Heart left ventricle (tissue), 16 donors: ENCODE measurements around the gene NFATC1. TPM values are rescaled to one million over a fixed set of nuclear protein-coding genes. Genes with fewer than 3 reads are reported as not detected.

Experiments used
- ATAC-seq, 4 donors: fragments of 200-7000 bp; cut with Tn5 transposase; one replicate each; pipeline ENCODE4 v1.9.1; 2020 to 2022; ENCODE audit warnings: moderate library complexity in 4 of 4, mild to moderate bottlenecking in 3 of 4, moderate number of reproducible peaks in 1 of 4
- DNase-seq, 5 donors: peaks; one replicate each; pipeline ENCODE4 v3.0.0-alpha.2; 2020
- H3K27ac ChIP-seq, 12 donors: fragments of 200-600 bp; sonication (generic) in 4 of 12; one replicate each; pipeline versions ENCODE4 v1.5.0 to v1.8.0; 2016 to 2022; ENCODE audit warnings: mild to moderate bottlenecking in 2 of 12
- H3K27me3 ChIP-seq, 9 donors: fragments of 200-600 bp; sonication (generic) in 2 of 9; one replicate each; pipeline versions ENCODE4 v1.5.1 to v1.8.0; 2016 to 2022; ENCODE audit warnings: mild to moderate bottlenecking in 3 of 9
- H3K36me3 ChIP-seq, 9 donors: fragments of 200-600 bp; sonication (generic) in 2 of 9; one replicate each; pipeline versions ENCODE4 v1.5.0 to v1.8.0; 2018 to 2022; ENCODE audit warnings: mild to moderate bottlenecking in 2 of 9
- H3K4me1 ChIP-seq, 12 donors: fragments of 200-600 bp; sonication (generic) in 4 of 12; one replicate each; pipeline versions ENCODE4 v1.5.0 to v1.8.0; 2016 to 2022; ENCODE audit warnings: mild to moderate bottlenecking in 3 of 12
- H3K4me3 ChIP-seq, 12 donors: fragments of 200-600 bp; sonication (generic) in 4 of 12; one replicate each; pipeline versions ENCODE4 v1.5.0 to v1.8.0; 2017 to 2022; ENCODE audit warnings: mild to moderate bottlenecking in 9 of 12, moderate library complexity in 4 of 12
- H3K9me3 ChIP-seq, 12 donors: fragments of 200-600 bp; sonication (generic) in 4 of 12; one replicate each; pipeline versions ENCODE4 v1.5.0 to v1.8.0; 2016 to 2022; ENCODE audit warnings: mild to moderate bottlenecking in 1 of 12
- CTCF ChIP-seq, 12 donors: fragments of 200-600 bp; sonication (generic) in 4 of 12; IDR thresholded peaks; one replicate each; pipeline versions ENCODE4 v1.5.0 to v1.8.0; 2018 to 2022; ENCODE audit warnings: antibody characterized with exemption in 12 of 12, mild to moderate bottlenecking in 5 of 12
- POLR2A ChIP-seq, 2 donors: fragments of 450-650 bp; IDR thresholded peaks; one replicate each; pipeline ENCODE4 v1.6.1; 2017; ENCODE audit warnings: antibody characterized with exemption in 2 of 2, mild to moderate bottlenecking in 2 of 2, moderate library complexity in 2 of 2
- WGBS, 4 donors: extraction: QIAGEN DNeasy Blood & Tissue Kit in 2 of 4; methylation state at CpG; one replicate each; pipeline versions ENCODE4 v1.1.5 to v1.1.7; 2013 to 2018; 5-methylcytosine and 5-hydroxymethylcytosine counted together
- intact Hi-C, 10 donors: fragments of 100-400 bp; cut with DNase I; formaldehyde crosslinking; loops; one replicate each; pipeline versions ENCODE4 v1.11.1 to v1.14.2; 2022
- polyA plus RNA-seq, 2 donors: library from polyadenylated mRNA; stranded (reverse); fragments of 200-250 nt; gene quantifications; one replicate each; pipeline ENCODE4 v1.2.3, GENCODE V29; 2013
- total RNA-seq, 9 donors: library from RNA; depleted of rRNA in 2 of 9; stranded (reverse); fragments of >200 nt in 2 of 9; fragmentation: NEBNext Ultra II Directional in 3 of 9; extraction: Animal tissue kit (Norgen Biotek cat#: 25700) in 3 of 9; gene quantifications; one replicate each; pipeline versions ENCODE4 v1.1.0 to v1.2.4, GENCODE V29; 2016 to 2023
- donor health status: ischemic (EF 13 %, LVEDD 7.1; RV severe dilation, severe dysfunction).
- donor health status: healthy with polysubstance abuse.
- donor health status: DM: no; HTN: yes; CAD: no.
- donor health status: DM: no; HTN: no; CAD: no.
- donor health status: ischemic (EF 25% LVEDD 6.9; RV normal size, moderate dysfunction).
- donor health status: ischemic (EF 25% LVEDD 5.7; RV mildly dilated, moderate dysfunction).
- donor health status: healthy.
- donor health status: DM: yes; HTN: yes; CAD: no.
- donor health status: ischemic (EF 35%, LVEDD 5.7; RV mildly dilated, moderate dysfunction).
- donor health status: nonischemic (EF 11% LVEDD 7.7; RV severe dilation, severe dysfunction).
- donor health status: DM: yes; HTN: yes; CAD: no.
- donor health status: PGD.
- donor health status: ischemic (EF 29% LVEDD 5.4; RV normal size, mild dysfunction).
- donor health status: nonischemic (EF 23%, LVEDD 6.1; RV moderate dilation, normal function).

Gene NFATC1
- total and polyA plus RNA-seq, 11 donors = 6.5 to 26.7 (median 15.3) TPM

- Histone ChIP-seq H3K4me3 (no peak overlapping the region), H3K27ac (peak overlapping the region in 1 of 12 donors; percentile 83), H3K4me1 (peaks cover 0 to 13% (median 2%) of the 10 kb centered on the region in 12 donors), H3K27me3 (no peaks in the 10 kb centered on the region), H3K9me3 (peaks cover 0 to 32% (median 18%) of the 10 kb centered on the region in 12 donors), H3K36me3 (peaks cover 0 to 13% (median 0%) of the 10 kb centered on the region in 9 donors)
- DNase-seq (no peak), ATAC-seq (no peak)
- WGBS, 4 donors = 71 to 86% (median 80%) methylated on average over 4 of the region's 4 CpGs
- TF ChIP-seq POLR2A (IDR thresholded peaks at IDR 0.05) = no peak
- no peak for TF ChIP-seq CTCF (IDR thresholded peaks at IDR 0.05)
- intact Hi-C loops = no loop called here
Measured at GRCh38 chr18:79497638-79498081, 101.9 kb downstream of the NFATC1 start.

GRCh38 chr18:79498662-79499061, 102.9 kb downstream of the NFATC1 start:
- no peak for DNase-seq
- 97 to 99% (median 98%) methylated on average over 6 of the region's 6 CpGs for WGBS, 4 donors
- no peak overlapping the region for H3K4me3 ChIP-seq

GRCh38 chr18:79501006-79501405, 105.3 kb downstream of the NFATC1 start:
- H3K4me1 ChIP-seq = peaks cover under 1 to 16% (median 5%) of the 10 kb centered on the region in 12 donors
- H3K27ac ChIP-seq = no peak overlapping the region
- no peaks in the 10 kb centered on the region for H3K27me3 ChIP-seq
- no peak for TF ChIP-seq CTCF (IDR thresholded peaks at IDR 0.05)
- H3K9me3 ChIP-seq = peaks cover 0 to 32% (median 18%) of the 10 kb centered on the region in 12 donors
- DNase-seq = no peak
- H3K4me3 ChIP-seq = no peak overlapping the region
- ATAC-seq = no peak
- 92 to 96% (median 94%) methylated on average over 4 of the region's 4 CpGs for WGBS, 4 donors
- intact Hi-C loops = loop anchor here in 1 of 10 donors (10.0 kb wide), 1 partner anchor 46 kb away; no protein-coding TSS in a partner anchor
- H3K36me3 ChIP-seq = peaks cover 0 to 6% (median 0%) of the 10 kb centered on the region in 9 donors

More at GRCh38 chr18:79498662-79499061, 102.9 kb downstream of the NFATC1 start:
- peaks cover 0 to 13% (median 2%) of the 10 kb centered on the region in 12 donors for H3K4me1 ChIP-seq
- intact Hi-C loops = no loop called here
- H3K27ac ChIP-seq = no peak overlapping the region
- no peak for TF ChIP-seq CTCF (IDR thresholded peaks at IDR 0.05)
- no peak for TF ChIP-seq POLR2A (IDR thresholded peaks at IDR 0.05)
- no peak for ATAC-seq
- H3K36me3 ChIP-seq = peaks cover 0 to 10% (median 0%) of the 10 kb centered on the region in 9 donors
- peaks cover 0 to 32% (median 18%) of the 10 kb centered on the region in 12 donors for H3K9me3 ChIP-seq
- no peaks in the 10 kb centered on the region for H3K27me3 ChIP-seq

DNA sequence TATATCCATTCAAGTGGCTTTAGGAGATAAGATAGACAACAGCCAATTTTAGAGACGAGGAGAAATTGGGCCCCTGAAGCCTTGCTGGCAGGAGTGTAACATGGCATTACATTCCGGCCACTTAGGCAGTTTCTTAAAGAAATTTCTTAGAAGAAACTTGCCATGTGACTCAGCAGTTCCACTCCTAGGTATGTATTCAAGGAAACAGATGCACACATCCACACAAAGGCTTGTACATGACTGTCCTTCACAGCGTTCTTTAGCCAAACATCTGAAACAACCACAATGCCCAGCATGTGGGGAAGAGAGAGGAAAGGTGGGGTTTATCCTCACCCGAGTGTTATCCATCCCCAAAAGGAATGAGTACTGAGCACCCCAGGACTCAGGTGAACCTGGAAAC, 107.1 kb downstream of the NFATC1 start:
- DNase-seq (peak in 2 of 5 donors; percentile 3 to 6), ATAC-seq (no peak)
- H3K36me3 ChIP-seq = no peaks in the 10 kb centered on the region
- no peak for TF ChIP-seq CTCF (IDR thresholded peaks at IDR 0.05)
- no peak for TF ChIP-seq POLR2A (IDR thresholded peaks at IDR 0.05)
- intact Hi-C loops = loop anchor here in 1 of 10 donors (10.0 kb wide), 1 partner anchor 48 kb away; no protein-coding TSS in a partner anchor
- WGBS, 4 donors = 76 to 87% (median 83%) methylated on average over 4 of the region's 4 CpGs
- H3K4me1 ChIP-seq = peaks cover 3 to 24% (median 21%) of the 10 kb centered on the region in 12 donors
- no peak overlapping the region for H3K27ac ChIP-seq
- peaks cover 0 to 30% (median 18%) of the 10 kb centered on the region in 12 donors for H3K9me3 ChIP-seq
- H3K4me3 ChIP-seq = no peak overlapping the region
- H3K27me3 ChIP-seq = no peaks in the 10 kb centered on the region
